ENCODE data around the gene BTRC. TPM values are rescaled to one million over a fixed set of nuclear protein-coding genes. Genes with fewer than 3 reads are reported as not detected.

The BTRC gene
- total RNA-seq, 2 donors from 2014 or later: 16.0 to 25.4 TPM

- TF ChIP-seq POLR2AphosphoS5 (IDR thresholded peaks at IDR 0.05): no peak
- no peak for TF ChIP-seq POLR2A (IDR thresholded peaks at IDR 0.05)
- no peak for TF ChIP-seq CTCF (IDR thresholded peaks at IDR 0.05)
- H3K27me3 ChIP-seq (replicated peaks; ENCODE audit: insufficient read depth): no peaks in the 10 kb centered on the region
- H3K4me3 ChIP-seq: no peak overlapping the region
- H3K4me1 ChIP-seq (replicated peaks): no peaks in the 10 kb centered on the region
- H3K27ac ChIP-seq: no peak overlapping the region
- H3K9me3 ChIP-seq: no peaks in the 10 kb centered on the region
- intact Hi-C loops (cut with DNase I): no loop called here
- DNase-seq (ENCODE audit: low spot score): no peak
- no peaks in the 10 kb centered on the region for H3K36me3 ChIP-seq
- 97% methylated on average over 2 of the region's 2 CpGs for WGBS
Measured at GRCh38 chr10:101513733-101514132, 159.8 kb downstream of the BTRC start.

- Histone ChIP-seq H3K27me3 (replicated peaks; ENCODE audit: insufficient read depth) (no peaks in the 10 kb centered on the region), H3K27ac (no peak overlapping the region), H3K4me3 (no peak overlapping the region), H3K36me3 (no peaks in the 10 kb centered on the region), H3K9me3 (no peaks in the 10 kb centered on the region), H3K4me1 (replicated peaks) (no peaks in the 10 kb centered on the region)
- WGBS: 84% methylated on average over 6 of the region's 6 CpGs
- no peak for DNase-seq (ENCODE audit: low spot score)
- no peak for TF ChIP-seq CTCF (IDR thresholded peaks at IDR 0.05)
- TF ChIP-seq POLR2AphosphoS5 (IDR thresholded peaks at IDR 0.05): no peak
- no peak for TF ChIP-seq POLR2A (IDR thresholded peaks at IDR 0.05)
- intact Hi-C loops (cut with DNase I): no loop called here
Measured at GRCh38 chr10:101525848-101526247, 171.9 kb downstream of the BTRC start.

- Histone ChIP-seq H3K4me3 (no peak overlapping the region), H3K27me3 (replicated peaks; ENCODE audit: insufficient read depth) (no peaks in the 10 kb centered on the region), H3K9me3 (no peaks in the 10 kb centered on the region), H3K36me3 (no peaks in the 10 kb centered on the region), H3K27ac (no peak overlapping the region), H3K4me1 (replicated peaks) (no peaks in the 10 kb centered on the region)
- WGBS: 63% methylated on average over 1 of the region's 1 CpG
- intact Hi-C loops (cut with DNase I): no loop called here
- no peak for TF ChIP-seq POLR2A (IDR thresholded peaks at IDR 0.05)
- TF ChIP-seq CTCF (IDR thresholded peaks at IDR 0.05): no peak
- TF ChIP-seq POLR2AphosphoS5 (IDR thresholded peaks at IDR 0.05): no peak
- DNase-seq (ENCODE audit: low spot score): no peak
Measured at GRCh38 chr10:101529207-101529606, 175.2 kb downstream of the BTRC start.

- no peaks in the 10 kb centered on the region for H3K9me3 ChIP-seq
- no peaks in the 10 kb centered on the region for H3K36me3 ChIP-seq
- intact Hi-C loops (cut with DNase I): no loop called here
- no peaks in the 10 kb centered on the region for H3K27me3 ChIP-seq (replicated peaks; ENCODE audit: insufficient read depth)
- no peak for TF ChIP-seq POLR2A (IDR thresholded peaks at IDR 0.05)
- TF ChIP-seq POLR2AphosphoS5 (IDR thresholded peaks at IDR 0.05): peak; percentile 40
- no peak overlapping the region for H3K27ac ChIP-seq
- WGBS: 31% methylated on average over 4 of the region's 4 CpGs
- no peaks in the 10 kb centered on the region for H3K4me1 ChIP-seq (replicated peaks)
- no peak overlapping the region for H3K4me3 ChIP-seq
- peak; percentile 12 for DNase-seq (ENCODE audit: low spot score)
Measured at GRCh38 chr10:101529725-101530553, 176.0 kb downstream of the BTRC start.

GRCh38 chr10:101535949-101536348, 182.0 kb downstream of the BTRC start:
- no peaks in the 10 kb centered on the region for H3K36me3 ChIP-seq
- no peak overlapping the region for H3K27ac ChIP-seq
- no peak for DNase-seq (ENCODE audit: low spot score)
- intact Hi-C loops (cut with DNase I): no loop called here
- H3K4me1 ChIP-seq (replicated peaks): no peaks in the 10 kb centered on the region
- no peaks in the 10 kb centered on the region for H3K9me3 ChIP-seq
- no peaks in the 10 kb centered on the region for H3K27me3 ChIP-seq (replicated peaks; ENCODE audit: insufficient read depth)
- 60% methylated on average over 4 of the region's 4 CpGs for WGBS
- TF ChIP-seq CTCF (IDR thresholded peaks at IDR 0.05): no peak
- no peak for TF ChIP-seq POLR2A (IDR thresholded peaks at IDR 0.05)
- TF ChIP-seq POLR2AphosphoS5 (IDR thresholded peaks at IDR 0.05): no peak
- no peak overlapping the region for H3K4me3 ChIP-seq

Measured in prostate gland (tissue), 2 donors.